SK-N-SH (cell line): Measurements from ENCODE around the gene IGSF5. TPM values are rescaled to one million over a fixed set of nuclear protein-coding genes. Genes with fewer than 3 reads are reported as not detected.

Source experiments
- CTCF ChIA-PET: fragments of 300-600, 350-600 bp; formaldehyde crosslinking; extraction: SDS; loops from one replicate; lab custom pipeline; 2021; lab: Yijun Ruan, JAX
- POLR2A ChIA-PET: fragments of 350-600 bp; sonication (Branson Sonifier 250); formaldehyde crosslinking; extraction: SDS; loops from one replicate; lab custom pipeline; 2020; ENCODE audit warnings: antibody characterized with exemption, inconsistent platforms; lab: Yijun Ruan, JAX
- DNase-seq: peaks from one replicate; pipeline ENCODE4 v3.0.0; 2012
- H2AFZ ChIP-seq: fragments of 200-600 bp; sonication (generic); 2 replicates; pipeline ENCODE4 v1.8.1; 2016; ENCODE audit warnings: antibody characterized with exemption, mild to moderate bottlenecking, low read depth
- H3F3A ChIP-seq: fragments of 200-600 bp; sonication (generic); replicated peaks from 2 replicates; pipeline ENCODE3; 2016; ENCODE audit warnings: antibody characterized with exemption, mild to moderate bottlenecking; ENCODE audit not compliant: insufficient read depth
- H3K27ac ChIP-seq, 2 experiments: fragments of 200-500 bp in 1 of 2; fragments of 200-600 bp in 1 of 2; sonication (Bioruptor generic) in 1 of 2; sonication (generic), shearing (Covaris generic) in 1 of 2; 2 replicates each; pipeline versions ENCODE4 v1.5.1 to v1.6.1; 2014 to 2016; ENCODE audit warnings: low read depth in 2 of 2, inconsistent platforms in 1 of 2, low read length in 1 of 2, mild to moderate bottlenecking in 1 of 2, mixed read lengths in 1 of 2
- H3K27me3 ChIP-seq: fragments of 200-600 bp; sonication (generic), shearing (Covaris generic); 2 replicates; pipeline ENCODE4 v1.6.1; 2016; ENCODE audit warnings: mixed run types; ENCODE audit not compliant: insufficient read depth
- H3K36me3 ChIP-seq, 2 experiments: fragments of 200-500 bp in 1 of 2; fragments of 200-600 bp in 1 of 2; sonication (Bioruptor generic) in 1 of 2; sonication (generic) in 1 of 2; replicated peaks in 1 of 2; 2 replicates each; pipeline versions ENCODE3 to v1.5.1; 2014 to 2016; ENCODE audit warnings: low read length in 1 of 2, mild to moderate bottlenecking in 1 of 2; ENCODE audit not compliant: insufficient read depth in 2 of 2, control insufficient read depth in 1 of 2
- H3K4me1 ChIP-seq, 2 experiments: fragments of 200-500 bp in 1 of 2; fragments of 200-600 bp in 1 of 2; sonication (Bioruptor generic) in 1 of 2; sonication (generic), shearing (Covaris generic) in 1 of 2; 2 replicates each; pipeline versions ENCODE4 v1.5.1 to v1.6.1; 2014 to 2016; ENCODE audit warnings: low read depth in 1 of 2, low read length in 1 of 2, mixed run types in 1 of 2; ENCODE audit not compliant: insufficient read depth in 2 of 2, control insufficient read depth in 1 of 2
- H3K4me2 ChIP-seq: fragments of 200-600 bp; sonication (generic), shearing (Covaris generic); 2 replicates; pipeline ENCODE4 v1.6.1; 2017; ENCODE audit warnings: mixed run types
- H3K4me3 ChIP-seq, 2 experiments: fragments of 200-500 bp in 1 of 2; fragments of 200-600 bp in 1 of 2; sonication (Bioruptor generic) in 1 of 2; sonication (generic), shearing (Covaris generic) in 1 of 2; 2 replicates each; pipeline versions ENCODE4 v1.5.1 to v1.8.1; 2014 to 2016; ENCODE audit warnings: low read depth in 2 of 2, inconsistent platforms in 1 of 2, low read length in 1 of 2, mild to moderate bottlenecking in 1 of 2, mixed read lengths in 1 of 2, moderate library complexity in 1 of 2
- H3K79me2 ChIP-seq: fragments of 200-600 bp; sonication (generic); 2 replicates; pipeline ENCODE4 v1.8.1; 2017; ENCODE audit warnings: mild to moderate bottlenecking; ENCODE audit not compliant: insufficient read depth
- H3K9ac ChIP-seq: fragments of 200-600 bp; sonication (generic); 2 replicates; pipeline ENCODE4 v1.6.1; 2017; ENCODE audit warnings: mixed run types
- H3K9me2 ChIP-seq: fragments of 200-600 bp; sonication (generic); 2 replicates; pipeline ENCODE4 v1.6.1; 2017; ENCODE audit warnings: mixed run types
- H3K9me3 ChIP-seq: fragments of 200-600 bp; sonication (generic); 2 replicates; pipeline ENCODE4 v1.6.1; 2017; ENCODE audit warnings: mixed run types, mild to moderate bottlenecking, moderate library complexity
- H4K20me1 ChIP-seq: fragments of 200-600 bp; sonication (generic); 2 replicates; pipeline ENCODE4 v1.6.1; 2017; ENCODE audit warnings: mild to moderate bottlenecking, mixed run types; ENCODE audit not compliant: insufficient read depth
- CHD2 ChIP-seq: fragments of 150-350 bp; IDR thresholded peaks from 2 replicates; pipeline ENCODE4 v1.6.1; 2018; ENCODE audit warnings: low read length; ENCODE audit not compliant: partially characterized antibody
- EP300 ChIP-seq, 2 experiments: IDR thresholded peaks; 2 replicates each; pipeline versions ENCODE4 v1.4.0 to v1.6.1; 2012; ENCODE audit warnings: borderline replicate concordance in 1 of 2, low read depth in 1 of 2, low read length in 1 of 2
- EZH2phosphoT487 ChIP-seq: fragments of 200-600 bp; sonication (generic); IDR thresholded peaks from 2 replicates; pipeline ENCODE4 v1.6.1; 2017; ENCODE audit warnings: low read depth, mixed run types, mild to moderate bottlenecking, antibody characterized with exemption, moderate library complexity, borderline replicate concordance
- FOSL2 ChIP-seq: IDR thresholded peaks from 2 replicates; pipeline ENCODE4 v1.4.0; 2012; ENCODE audit warnings: low read depth, mild to moderate bottlenecking, moderate library complexity, borderline replicate concordance
- FOXJ3 ChIP-seq: sonication (generic); formaldehyde crosslinking; IDR thresholded peaks from 2 replicates; pipeline ENCODE4 v1.5.1; 2020; ENCODE audit warnings: mild to moderate bottlenecking, missing genetic modification reagents
- GATA2 ChIP-seq: sonication (generic); formaldehyde crosslinking; IDR thresholded peaks from 2 replicates; pipeline ENCODE4 v1.5.0; 2020; ENCODE audit warnings: mild to moderate bottlenecking, missing genetic modification reagents
- JUND ChIP-seq: IDR thresholded peaks from 2 replicates; pipeline ENCODE4 v1.4.0; 2012
- MEF2A ChIP-seq: IDR thresholded peaks from 2 replicates; pipeline ENCODE4 v1.4.0; 2012; ENCODE audit warnings: low read depth, borderline replicate concordance
- MXI1 ChIP-seq: IDR thresholded peaks from 2 replicates; pipeline ENCODE4 v1.6.1; 2012; ENCODE audit warnings: mild to moderate bottlenecking, low read depth, low read length, improper control_type of control experiment
- POLR2AphosphoS5 ChIP-seq: IDR thresholded peaks from 2 replicates; pipeline ENCODE4 v1.6.1; 2012; ENCODE audit warnings: low read depth, low read length
- RAD21 ChIP-seq: IDR thresholded peaks from 2 replicates; pipeline ENCODE4 v1.6.1; 2012; ENCODE audit warnings: mild to moderate bottlenecking, low read length
- RCOR1 ChIP-seq: fragments of 150-350 bp; IDR thresholded peaks from 2 replicates; pipeline ENCODE4 v1.6.1; 2017; ENCODE audit warnings: antibody characterized with exemption, low read length
- SIN3A ChIP-seq: IDR thresholded peaks from 2 replicates; pipeline ENCODE4 v1.6.1; 2012; ENCODE audit warnings: low read depth, mild to moderate bottlenecking, low read length, moderate library complexity, borderline replicate concordance
- SMC3 ChIP-seq: IDR thresholded peaks from 2 replicates; pipeline ENCODE4 v1.6.1; 2012; ENCODE audit warnings: low read depth, low read length, improper control_type of control experiment
- TCF12 ChIP-seq: IDR thresholded peaks from 2 replicates; pipeline ENCODE4 v1.4.0; 2012
- TEAD4 ChIP-seq: IDR thresholded peaks from 2 replicates; pipeline ENCODE4 v1.4.0; 2012; ENCODE audit warnings: mild to moderate bottlenecking, borderline replicate concordance; ENCODE audit not compliant: insufficient read depth
- WGBS: methylation state at CpG from one replicate; pipeline ENCODE4 v1.1.6; 2017; ENCODE audit warnings: low lambda C conversion rate; 5-methylcytosine and 5-hydroxymethylcytosine counted together
- polyA plus RNA-seq, 3 experiments: library from polyadenylated mRNA; depleted of rRNA; stranded (reverse); fragments of >200 nt; gene quantifications; 2 replicates each; pipeline ENCODE4 v1.2.3, GENCODE V29; 2012
- TF ChIP-seq, protein P1 (sequence below): IDR thresholded peaks from 2 replicates; pipeline ENCODE4 v1.4.0; 2012; ENCODE audit warnings: low read depth, borderline replicate concordance
- TF ChIP-seq, protein P2 (sequence below): fragments of 200-600 bp; sonication (generic); IDR thresholded peaks from 2 replicates; pipeline ENCODE4 v1.6.1; 2017; ENCODE audit warnings: antibody characterized with exemption, mild to moderate bottlenecking, moderate library complexity
- TF ChIP-seq, protein P3 (sequence below): fragments of 150-350 bp; IDR thresholded peaks from 2 replicates; pipeline ENCODE4 v1.6.1; 2016; ENCODE audit warnings: mild to moderate bottlenecking, low read depth, low read length

IGSF5 gene
- polyA plus RNA-seq, 1 of the 3 experiments (the other 2 are of a cell fraction), result 0.08 TPM

DNA sequence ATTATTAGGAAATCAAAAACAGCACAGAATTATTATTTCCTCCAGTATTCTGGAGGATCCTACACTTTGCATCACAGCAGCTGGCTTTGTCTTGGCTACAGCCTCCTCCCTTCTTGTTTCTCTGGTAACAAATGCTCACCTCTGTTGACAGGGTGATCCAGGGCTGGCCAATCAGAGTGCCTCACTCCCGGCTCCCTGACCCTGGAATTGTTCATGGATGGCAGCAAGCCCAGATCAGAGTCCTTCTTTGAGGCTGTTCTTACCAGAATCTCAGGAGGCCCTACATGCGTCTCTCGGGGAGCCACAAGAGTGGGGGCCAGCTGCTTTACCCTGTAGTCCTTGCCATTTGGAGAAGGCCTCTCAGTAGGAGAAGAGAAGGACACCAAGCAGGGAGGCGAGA lies 48.4 kb upstream of the IGSF5 start:
- WGBS, result 33% methylated on average over 2 of the region's 4 CpGs

DNA sequence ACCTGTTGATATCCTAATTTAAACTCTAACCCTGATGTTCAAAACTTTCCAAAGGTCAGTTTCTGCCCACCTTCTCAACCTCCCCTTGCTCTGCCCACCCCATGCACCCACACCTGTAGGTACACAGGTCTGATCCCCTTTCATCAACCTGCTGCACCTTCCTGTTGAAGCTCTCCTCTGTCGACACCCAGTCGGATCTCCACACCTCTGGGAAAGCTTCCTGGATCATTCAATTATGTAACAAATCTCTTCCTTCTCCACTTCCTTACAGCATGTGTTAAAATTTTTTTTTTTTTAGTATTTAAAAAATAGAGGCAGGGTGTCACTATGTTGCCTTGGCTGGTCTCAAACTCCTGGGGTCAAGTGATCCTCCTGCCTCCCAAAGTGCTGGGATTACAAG lies 44.7 kb upstream of the IGSF5 start:
- DNase-seq, result no peak
- POLR2A ChIA-PET, result no interaction called here
- H3K4me2 ChIP-seq, result no peak overlapping the region
- no peaks in the 10 kb centered on the region for H3F3A ChIP-seq
- H3K4me1 ChIP-seq, result no peaks in the 10 kb centered on the region
- H4K20me1 ChIP-seq, result no peaks in the 10 kb centered on the region
- no peak overlapping the region for H2AFZ ChIP-seq
- no peak overlapping the region for H3K27ac ChIP-seq
- WGBS, result 45% methylated on average over 2 of the region's 2 CpGs
- H3K79me2 ChIP-seq, result no peaks in the 10 kb centered on the region
- no peak for TF ChIP-seq RAD21
- no peak for TF ChIP-seq JUND
- no peak for TF ChIP-seq FOXJ3 (CRISPR knock-in tag)
- TF ChIP-seq TCF12, result no peak
- no peak for TF ChIP-seq EP300 (IDR thresholded peaks at IDR 0.05; ENCODE audit: borderline replicate concordance in 1 of 2, low read depth in 1 of 2, low read length in 1 of 2)
- TF ChIP-seq, protein P1, sequence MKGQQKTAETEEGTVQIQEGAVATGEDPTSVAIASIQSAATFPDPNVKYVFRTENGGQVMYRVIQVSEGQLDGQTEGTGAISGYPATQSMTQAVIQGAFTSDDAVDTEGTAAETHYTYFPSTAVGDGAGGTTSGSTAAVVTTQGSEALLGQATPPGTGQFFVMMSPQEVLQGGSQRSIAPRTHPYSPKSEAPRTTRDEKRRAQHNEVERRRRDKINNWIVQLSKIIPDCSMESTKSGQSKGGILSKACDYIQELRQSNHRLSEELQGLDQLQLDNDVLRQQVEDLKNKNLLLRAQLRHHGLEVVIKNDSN, result no peak
- no peak for TF ChIP-seq SIN3A
- no peak for TF ChIP-seq TEAD4
- TF ChIP-seq MEF2A, result no peak
- no peak for TF ChIP-seq EZH2phosphoT487
- TF ChIP-seq, protein P2, sequence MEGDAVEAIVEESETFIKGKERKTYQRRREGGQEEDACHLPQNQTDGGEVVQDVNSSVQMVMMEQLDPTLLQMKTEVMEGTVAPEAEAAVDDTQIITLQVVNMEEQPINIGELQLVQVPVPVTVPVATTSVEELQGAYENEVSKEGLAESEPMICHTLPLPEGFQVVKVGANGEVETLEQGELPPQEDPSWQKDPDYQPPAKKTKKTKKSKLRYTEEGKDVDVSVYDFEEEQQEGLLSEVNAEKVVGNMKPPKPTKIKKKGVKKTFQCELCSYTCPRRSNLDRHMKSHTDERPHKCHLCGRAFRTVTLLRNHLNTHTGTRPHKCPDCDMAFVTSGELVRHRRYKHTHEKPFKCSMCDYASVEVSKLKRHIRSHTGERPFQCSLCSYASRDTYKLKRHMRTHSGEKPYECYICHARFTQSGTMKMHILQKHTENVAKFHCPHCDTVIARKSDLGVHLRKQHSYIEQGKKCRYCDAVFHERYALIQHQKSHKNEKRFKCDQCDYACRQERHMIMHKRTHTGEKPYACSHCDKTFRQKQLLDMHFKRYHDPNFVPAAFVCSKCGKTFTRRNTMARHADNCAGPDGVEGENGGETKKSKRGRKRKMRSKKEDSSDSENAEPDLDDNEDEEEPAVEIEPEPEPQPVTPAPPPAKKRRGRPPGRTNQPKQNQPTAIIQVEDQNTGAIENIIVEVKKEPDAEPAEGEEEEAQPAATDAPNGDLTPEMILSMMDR, result no peak
- H3K9me2 ChIP-seq, result no peaks in the 10 kb centered on the region
- no peaks in the 10 kb centered on the region for H3K9me3 ChIP-seq
- CTCF ChIA-PET, result interaction anchor here (0.7 to 4.3 kb wide), 3 partner anchors 8 to 182 kb away, joined by 3 to 17 read pairs (median 3); no protein-coding TSS in a partner anchor
- H3K4me3 ChIP-seq, result no peak overlapping the region
- H3K9ac ChIP-seq, result no peak overlapping the region
- H3K27me3 ChIP-seq, result no peaks in the 10 kb centered on the region
- H3K36me3 ChIP-seq, result no peaks in the 10 kb centered on the region

More for the DNA sequence above, 48.4 kb upstream of the IGSF5 start:
- H3K27ac ChIP-seq, result no peak overlapping the region
- H3K9ac ChIP-seq, result no peak overlapping the region
- H3K79me2 ChIP-seq, result no peaks in the 10 kb centered on the region
- no peak for DNase-seq
- ChIA-PET CTCF (interaction anchor here (1.0 to 1.5 kb wide), 3 partner anchors 11 to 178 kb away, joined by 3 read pairs; no protein-coding TSS in a partner anchor), POLR2A (no interaction called here)
- no peak overlapping the region for H3K4me3 ChIP-seq
- TF ChIP-seq GATA2 (CRISPR knock-in tag), result no peak
- no peak for TF ChIP-seq FOSL2
- no peak for TF ChIP-seq POLR2AphosphoS5
- no peak for TF ChIP-seq JUND
- no peak for TF ChIP-seq CHD2
- TF ChIP-seq MXI1, result no peak
- TF ChIP-seq, protein P3, sequence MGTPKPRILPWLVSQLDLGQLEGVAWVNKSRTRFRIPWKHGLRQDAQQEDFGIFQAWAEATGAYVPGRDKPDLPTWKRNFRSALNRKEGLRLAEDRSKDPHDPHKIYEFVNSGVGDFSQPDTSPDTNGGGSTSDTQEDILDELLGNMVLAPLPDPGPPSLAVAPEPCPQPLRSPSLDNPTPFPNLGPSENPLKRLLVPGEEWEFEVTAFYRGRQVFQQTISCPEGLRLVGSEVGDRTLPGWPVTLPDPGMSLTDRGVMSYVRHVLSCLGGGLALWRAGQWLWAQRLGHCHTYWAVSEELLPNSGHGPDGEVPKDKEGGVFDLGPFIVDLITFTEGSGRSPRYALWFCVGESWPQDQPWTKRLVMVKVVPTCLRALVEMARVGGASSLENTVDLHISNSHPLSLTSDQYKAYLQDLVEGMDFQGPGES, result no peak
- no peak for TF ChIP-seq RCOR1
- no peak for TF ChIP-seq SMC3
- no peaks in the 10 kb centered on the region for H3K4me1 ChIP-seq
- no peaks in the 10 kb centered on the region for H3K9me2 ChIP-seq
- no peaks in the 10 kb centered on the region for H3K9me3 ChIP-seq
- H3K27me3 ChIP-seq, result no peaks in the 10 kb centered on the region
- H3K36me3 ChIP-seq, result no peaks in the 10 kb centered on the region
- H2AFZ ChIP-seq, result no peak overlapping the region
- no peak overlapping the region for H3K4me2 ChIP-seq
- H3F3A ChIP-seq, result no peaks in the 10 kb centered on the region
- H4K20me1 ChIP-seq, result no peaks in the 10 kb centered on the region
